Heart left ventricle (tissue), 13 donors: ENCODE results near the gene CAMKMT.

ENCODE experiments used
- POLR2A ChIP-seq, 2 donors: fragments of 450-650 bp; IDR thresholded peaks; one replicate each; pipeline ENCODE4 v1.6.1; 2017; ENCODE audit warnings: antibody characterized with exemption in 2 of 2, mild to moderate bottlenecking in 2 of 2, moderate library complexity in 2 of 2
- TF ChIP-seq, protein P1 (sequence below), 12 donors: fragments of 200-600 bp; sonication (generic) in 4 of 12; IDR thresholded peaks; one replicate each; pipeline versions ENCODE4 v1.5.0 to v1.8.0; 2018 to 2022; ENCODE audit warnings: antibody characterized with exemption in 12 of 12, mild to moderate bottlenecking in 5 of 12
- donor health status: ischemic (EF 13 %, LVEDD 7.1; RV severe dilation, severe dysfunction).
- donor health status: DM: no; HTN: yes; CAD: no.
- donor health status: DM: no; HTN: no; CAD: no.
- donor health status: ischemic (EF 25% LVEDD 6.9; RV normal size, moderate dysfunction).
- donor health status: ischemic (EF 25% LVEDD 5.7; RV mildly dilated, moderate dysfunction).
- donor health status: ischemic (EF 35%, LVEDD 5.7; RV mildly dilated, moderate dysfunction).
- donor health status: nonischemic (EF 11% LVEDD 7.7; RV severe dilation, severe dysfunction).
- donor health status: DM: yes; HTN: yes; CAD: no.
- donor health status: PGD.
- donor health status: ischemic (EF 29% LVEDD 5.4; RV normal size, mild dysfunction).
- donor health status: nonischemic (EF 23%, LVEDD 6.1; RV moderate dilation, normal function).

DNA sequence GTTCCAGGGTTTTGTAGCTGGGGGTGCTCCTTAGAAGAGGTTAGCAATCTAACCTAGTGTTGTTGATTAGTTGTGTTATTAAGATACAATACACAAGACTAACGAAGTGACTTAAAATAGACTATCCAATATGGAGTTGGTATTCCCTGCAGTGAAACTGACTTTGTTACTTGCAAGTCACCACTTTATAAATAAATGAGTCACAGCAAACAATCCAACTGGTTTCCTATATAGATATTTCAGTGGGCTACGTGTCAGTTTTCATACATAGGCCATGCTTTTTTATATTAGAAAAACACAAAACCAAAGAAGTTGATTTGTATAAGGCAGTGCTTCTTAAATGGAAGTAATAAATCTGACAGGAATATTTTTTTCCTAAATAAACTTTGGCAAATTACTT lies 274.0 kb downstream of the CAMKMT start:
- TF ChIP-seq, protein P1, sequence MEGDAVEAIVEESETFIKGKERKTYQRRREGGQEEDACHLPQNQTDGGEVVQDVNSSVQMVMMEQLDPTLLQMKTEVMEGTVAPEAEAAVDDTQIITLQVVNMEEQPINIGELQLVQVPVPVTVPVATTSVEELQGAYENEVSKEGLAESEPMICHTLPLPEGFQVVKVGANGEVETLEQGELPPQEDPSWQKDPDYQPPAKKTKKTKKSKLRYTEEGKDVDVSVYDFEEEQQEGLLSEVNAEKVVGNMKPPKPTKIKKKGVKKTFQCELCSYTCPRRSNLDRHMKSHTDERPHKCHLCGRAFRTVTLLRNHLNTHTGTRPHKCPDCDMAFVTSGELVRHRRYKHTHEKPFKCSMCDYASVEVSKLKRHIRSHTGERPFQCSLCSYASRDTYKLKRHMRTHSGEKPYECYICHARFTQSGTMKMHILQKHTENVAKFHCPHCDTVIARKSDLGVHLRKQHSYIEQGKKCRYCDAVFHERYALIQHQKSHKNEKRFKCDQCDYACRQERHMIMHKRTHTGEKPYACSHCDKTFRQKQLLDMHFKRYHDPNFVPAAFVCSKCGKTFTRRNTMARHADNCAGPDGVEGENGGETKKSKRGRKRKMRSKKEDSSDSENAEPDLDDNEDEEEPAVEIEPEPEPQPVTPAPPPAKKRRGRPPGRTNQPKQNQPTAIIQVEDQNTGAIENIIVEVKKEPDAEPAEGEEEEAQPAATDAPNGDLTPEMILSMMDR (IDR thresholded peaks at IDR 0.05), result no peak
- TF ChIP-seq POLR2A (IDR thresholded peaks at IDR 0.05), result no peak
